Measurements from ENCODE around the gene MEGF11. TPM values are rescaled to one million over a fixed set of nuclear protein-coding genes. Genes with fewer than 3 reads are reported as not detected.
A peak's percentile ranks its signal among the peaks of the same experiment; 100 is the strongest.

MEGF11 gene
- total RNA-seq, 1 experiment from 2014 or later = 0.37 TPM

DNA sequence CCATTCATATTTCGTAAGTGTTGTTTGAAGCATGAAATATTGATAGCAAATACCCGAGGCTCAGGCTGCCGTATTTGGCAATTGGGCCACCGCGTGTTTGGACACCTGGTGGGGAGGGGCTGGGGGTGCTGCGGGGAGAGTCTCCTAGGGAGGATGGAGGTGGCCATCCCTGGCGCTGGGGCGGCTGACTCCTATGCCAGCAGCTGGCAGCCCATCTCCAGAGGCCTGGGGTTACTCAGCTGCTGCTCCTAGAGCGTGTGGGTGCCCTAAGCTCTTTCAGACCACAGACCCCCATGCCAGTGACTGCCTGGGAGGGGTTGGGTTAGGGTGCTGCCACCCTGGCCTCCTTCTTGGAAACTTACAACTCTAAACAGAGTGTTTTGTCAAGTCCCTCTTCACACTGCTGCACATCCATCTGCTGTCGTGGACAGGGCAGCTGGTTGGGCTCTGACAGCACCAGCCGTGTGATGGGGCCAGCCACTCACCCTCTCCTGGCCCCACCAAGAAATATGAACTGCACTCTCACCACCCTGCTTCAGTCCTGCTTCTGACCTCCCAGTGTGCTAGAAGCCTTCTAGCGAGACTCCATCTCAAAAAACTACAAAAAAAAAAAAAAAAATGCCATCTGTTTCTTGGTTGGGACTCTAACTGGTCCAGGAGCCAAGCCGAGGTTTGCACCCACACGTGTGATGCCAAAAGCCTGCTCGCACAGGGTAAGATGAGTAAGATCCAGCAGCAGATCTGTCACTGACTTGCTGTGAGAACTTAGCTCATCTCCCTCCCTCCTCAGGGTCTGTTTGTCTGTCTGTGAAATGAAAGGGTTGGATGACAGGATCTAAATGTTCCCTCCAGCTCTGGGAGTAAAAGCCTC, 156.2 kb downstream of the MEGF11 start:
- in situ Hi-C loops (cut with HindIII; ENCODE audit: low pct_unique_long_range_greater_than_20kb, low sequenced_read_pairs) = no loop called here
- no peak for DNase-seq (ENCODE audit: low read depth, low spot score)

DNA sequence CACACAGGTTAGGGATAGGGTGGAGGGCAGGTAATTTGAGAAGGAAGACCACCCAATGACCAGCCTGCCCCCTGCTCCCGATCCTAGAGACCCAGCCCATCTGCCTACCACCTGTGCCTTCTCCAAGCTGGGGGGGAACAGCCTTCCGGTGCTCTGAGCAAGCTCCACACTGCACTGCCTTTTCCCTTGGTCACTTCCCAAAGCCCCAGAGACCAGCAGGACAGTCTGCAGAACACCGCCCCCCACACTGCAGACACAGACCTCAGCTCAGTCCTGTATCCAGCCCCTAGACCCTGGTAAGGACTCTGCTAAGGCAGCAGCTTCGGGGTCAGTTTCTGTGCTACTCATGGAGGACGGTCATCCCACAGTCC, 156.9 kb downstream of the MEGF11 start:
- in situ Hi-C loops (cut with HindIII; ENCODE audit: low pct_unique_long_range_greater_than_20kb, low sequenced_read_pairs) = no loop called here
- no peak for DNase-seq (ENCODE audit: low read depth, low spot score)

DNA sequence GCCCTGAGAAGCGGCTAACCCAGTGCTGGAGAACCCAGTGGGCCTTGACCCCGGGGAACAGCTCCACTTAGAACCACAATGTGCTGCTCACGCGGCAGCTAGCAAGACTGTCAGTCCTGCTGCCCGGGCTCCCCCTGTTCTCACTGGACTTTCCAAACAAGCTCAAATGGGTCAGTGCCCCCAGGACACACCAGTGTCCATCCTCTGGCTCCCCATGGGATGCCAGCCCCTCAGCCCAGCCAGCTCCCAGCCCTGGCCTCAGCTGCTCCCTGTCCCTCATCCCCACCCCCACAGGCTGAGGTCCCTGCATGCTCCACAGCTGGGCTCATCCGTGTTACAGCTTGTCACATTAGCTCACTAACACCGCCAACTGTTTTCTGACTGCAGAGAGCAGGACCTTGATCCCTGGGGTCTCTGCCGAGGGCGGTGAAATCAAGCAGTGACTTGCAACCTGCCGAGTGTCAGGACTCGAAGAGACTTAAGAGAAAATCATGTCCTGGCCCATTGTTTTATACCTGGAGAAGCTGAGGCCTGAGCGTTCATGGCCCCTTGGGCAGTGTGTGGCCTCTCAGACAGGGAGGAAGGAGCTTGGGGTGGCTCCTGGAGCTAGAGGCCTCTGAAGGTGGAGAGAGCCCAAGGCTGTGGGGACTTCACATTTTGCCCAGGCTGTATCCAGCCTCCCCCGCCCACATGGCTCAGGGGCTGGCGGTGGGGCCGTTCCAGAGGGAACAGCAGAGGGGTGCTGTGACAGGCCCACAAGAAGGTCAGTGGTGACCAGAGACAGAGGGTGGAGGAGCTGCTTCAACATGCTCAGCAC, 157.5 kb downstream of the MEGF11 start:
- DNase-seq (ENCODE audit: low read depth, low spot score) = no peak
- in situ Hi-C loops (cut with HindIII; ENCODE audit: low pct_unique_long_range_greater_than_20kb, low sequenced_read_pairs) = no loop called here

DNA sequence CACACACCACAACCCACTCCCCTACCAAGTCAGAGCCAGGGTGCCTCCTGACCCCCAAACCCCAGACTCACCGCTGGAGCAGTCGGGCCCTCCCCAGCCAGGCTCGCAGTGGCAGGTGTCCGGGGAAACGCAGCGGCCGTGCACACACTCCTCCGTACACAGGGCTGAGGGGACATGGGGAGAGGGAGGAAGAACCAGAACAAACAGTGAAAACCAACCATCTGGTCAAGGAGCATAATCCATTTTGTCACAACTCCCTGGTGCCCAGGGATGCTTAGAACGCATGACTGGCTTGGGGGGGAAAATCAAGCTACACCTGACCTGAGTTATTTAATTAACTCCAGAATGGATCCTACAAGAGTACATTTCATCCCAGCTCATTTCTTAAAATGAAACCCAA, 159.2 kb downstream of the MEGF11 start:
- no peak for DNase-seq (ENCODE audit: low read depth, low spot score)
- in situ Hi-C loops (cut with HindIII; ENCODE audit: low pct_unique_long_range_greater_than_20kb, low sequenced_read_pairs) = no loop called here

DNA sequence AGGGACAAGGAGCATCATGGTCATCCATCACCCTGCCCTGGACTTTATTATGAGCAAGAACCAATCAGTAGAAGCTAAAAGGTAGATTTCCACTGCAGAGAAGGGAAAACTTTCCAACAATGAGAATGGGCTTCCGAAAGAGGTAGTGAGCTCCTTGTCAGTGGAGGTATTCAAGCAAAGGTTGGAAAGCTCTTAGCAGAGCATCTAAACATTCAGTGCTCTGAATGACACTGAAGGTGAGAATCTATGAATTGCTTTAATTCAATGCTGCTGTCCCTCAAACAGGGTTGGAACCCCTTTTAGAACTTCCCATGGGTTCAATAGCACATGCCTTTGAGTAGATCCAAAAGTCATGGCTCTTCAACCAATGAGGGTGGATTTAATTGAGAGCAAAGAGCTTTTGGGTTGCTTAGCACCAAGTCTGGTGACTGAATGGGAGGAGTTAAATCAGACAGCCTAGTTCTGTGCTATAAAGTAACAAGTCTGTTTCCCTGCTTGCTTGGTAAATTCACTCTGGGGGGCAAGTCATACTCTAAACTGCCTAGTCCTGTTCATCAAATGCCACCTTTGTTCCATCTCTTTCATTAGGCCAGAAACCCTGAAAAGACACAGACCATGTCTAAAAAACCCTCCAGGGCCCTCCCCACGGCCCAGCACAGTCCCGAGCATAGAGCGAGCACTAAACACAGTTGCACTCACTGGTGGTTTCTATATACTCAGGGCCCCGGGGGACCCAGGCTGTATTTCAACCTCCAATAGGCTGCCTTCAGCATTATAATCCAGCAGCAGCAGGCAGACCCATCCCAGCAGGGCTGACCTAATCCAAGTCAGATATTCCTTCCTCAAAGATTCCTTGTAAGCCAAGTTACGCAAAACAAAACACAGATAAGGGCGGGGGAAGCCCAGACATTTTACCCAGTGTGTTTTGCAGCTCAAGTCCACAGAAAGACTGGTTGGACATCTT, 161.2 kb downstream of the MEGF11 start:
- in situ Hi-C loops (cut with HindIII; ENCODE audit: low pct_unique_long_range_greater_than_20kb, low sequenced_read_pairs) = no loop called here
- DNase-seq (ENCODE audit: low read depth, low spot score) = peak; percentile 81

DNA sequence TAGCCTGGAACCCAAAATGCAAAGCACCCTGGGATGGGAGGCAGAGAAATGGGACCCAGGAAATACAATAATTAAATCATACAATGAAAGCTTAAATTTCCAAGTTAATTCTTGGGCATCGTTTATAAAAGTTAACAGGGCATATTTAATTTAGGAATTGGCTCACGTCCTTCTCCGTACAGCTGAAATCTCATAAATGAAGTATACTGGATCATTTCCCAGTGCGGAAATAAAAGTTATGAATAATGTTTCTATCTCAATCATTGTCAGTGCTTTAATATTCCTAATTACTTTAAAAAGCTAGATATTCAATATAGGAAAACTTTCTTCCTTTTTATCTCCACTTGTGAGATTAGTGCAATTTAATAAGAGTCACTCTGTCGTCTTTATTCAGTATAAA, 164.0 kb downstream of the MEGF11 start:
- DNase-seq (ENCODE audit: low read depth, low spot score) = no peak
- in situ Hi-C loops (cut with HindIII; ENCODE audit: low pct_unique_long_range_greater_than_20kb, low sequenced_read_pairs) = no loop called here

DNA sequence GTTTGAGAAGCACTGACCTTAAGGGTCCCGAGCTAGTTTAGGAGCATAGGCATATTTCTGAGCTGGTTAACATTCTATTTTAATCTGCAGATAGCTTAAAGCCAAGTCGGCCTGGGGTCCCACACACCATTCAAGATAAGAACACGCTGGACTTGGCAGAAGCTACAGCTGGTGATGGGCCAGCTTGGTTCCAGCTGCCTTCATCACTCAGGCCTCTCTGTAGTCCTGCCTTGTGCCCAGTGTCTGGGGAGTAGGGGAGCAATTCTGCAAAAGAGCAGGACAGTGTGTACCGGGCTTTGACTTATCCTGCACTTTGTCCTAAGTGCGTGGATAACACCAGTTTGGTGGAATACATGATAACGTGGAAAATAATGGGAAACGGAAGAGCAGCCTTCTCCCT, 164.5 kb downstream of the MEGF11 start:
- no peak for DNase-seq (ENCODE audit: low read depth, low spot score)
- in situ Hi-C loops (cut with HindIII; ENCODE audit: low pct_unique_long_range_greater_than_20kb, low sequenced_read_pairs) = no loop called here

DNA sequence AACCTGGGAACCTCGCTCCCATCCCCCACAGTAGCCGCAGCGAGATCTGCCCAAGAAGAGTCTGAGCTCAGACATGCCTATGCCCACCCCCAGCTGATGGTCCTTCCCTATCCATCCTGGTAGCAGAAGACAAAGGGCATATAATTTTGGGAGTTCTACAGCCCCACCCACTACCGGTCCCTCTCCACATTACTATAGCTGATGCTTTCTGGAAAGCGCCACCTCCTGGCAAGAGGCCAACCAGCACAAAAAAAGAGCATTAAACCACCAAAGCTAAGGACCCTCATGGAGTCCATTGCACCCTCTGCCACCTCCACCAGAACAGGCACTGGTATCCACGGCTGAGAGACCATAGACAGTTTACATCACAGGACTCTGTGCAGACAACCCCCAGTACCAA, 168.4 kb downstream of the MEGF11 start:
- in situ Hi-C loops (cut with HindIII; ENCODE audit: low pct_unique_long_range_greater_than_20kb, low sequenced_read_pairs) = no loop called here
- peak; percentile 64 for DNase-seq (ENCODE audit: low read depth, low spot score)

DNA sequence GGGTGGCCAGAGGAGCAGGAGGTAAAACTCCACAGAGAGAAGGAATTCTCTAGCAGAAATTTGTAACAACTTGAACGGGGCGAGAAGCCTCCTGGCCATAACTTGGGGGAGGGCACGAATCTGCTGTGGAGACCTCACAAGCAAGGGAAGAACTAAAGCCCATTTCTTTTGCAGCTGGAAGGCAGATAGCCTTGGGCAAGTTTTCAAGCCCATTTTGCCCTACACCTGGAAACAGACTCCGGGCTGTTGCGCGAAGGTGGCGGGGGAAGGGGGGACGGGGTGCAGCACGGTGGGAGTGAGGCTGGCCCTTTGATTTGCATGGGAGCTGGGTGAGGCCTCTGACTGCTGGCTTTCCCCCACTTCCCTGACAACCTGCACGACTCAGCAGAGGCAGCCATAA, 168.8 kb downstream of the MEGF11 start:
- no peak for DNase-seq (ENCODE audit: low read depth, low spot score)
- in situ Hi-C loops (cut with HindIII; ENCODE audit: low pct_unique_long_range_greater_than_20kb, low sequenced_read_pairs) = no loop called here

DNA sequence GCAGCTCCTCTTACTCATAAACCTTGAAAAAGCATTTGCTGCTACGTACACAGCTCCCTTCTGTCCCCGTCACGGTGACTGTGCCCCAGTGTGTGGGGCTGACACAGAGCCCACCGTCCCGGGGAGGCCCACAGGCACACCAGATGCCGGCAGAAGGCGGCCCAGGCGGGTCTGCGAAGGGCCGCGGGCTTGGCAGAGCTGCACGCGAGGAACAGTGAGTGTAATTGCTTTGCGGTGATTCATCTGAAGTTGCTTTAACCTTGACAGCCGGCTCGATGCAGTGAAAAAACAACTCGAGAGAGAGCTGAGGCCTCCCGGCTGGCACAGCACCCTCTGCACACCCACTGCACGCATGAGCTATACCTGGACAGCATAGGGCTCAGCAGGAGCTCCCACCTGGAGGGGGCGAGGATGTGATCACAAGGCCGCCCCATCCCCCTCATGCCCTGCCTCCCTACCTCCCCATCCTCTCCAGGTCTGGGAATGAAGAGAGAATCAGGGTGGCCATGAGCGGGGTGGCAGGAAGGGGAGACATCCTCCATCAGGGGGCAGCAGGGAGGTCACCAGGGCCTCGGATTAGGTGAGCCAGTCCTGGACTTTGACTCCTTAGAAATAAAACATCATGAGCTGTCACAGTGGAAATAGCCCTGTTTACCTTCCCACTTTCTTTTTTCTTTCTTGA, 172.7 kb downstream of the MEGF11 start:
- peak; percentile 13 for DNase-seq (ENCODE audit: low read depth, low spot score)
- in situ Hi-C loops (cut with HindIII; ENCODE audit: low pct_unique_long_range_greater_than_20kb, low sequenced_read_pairs) = no loop called here

DNA sequence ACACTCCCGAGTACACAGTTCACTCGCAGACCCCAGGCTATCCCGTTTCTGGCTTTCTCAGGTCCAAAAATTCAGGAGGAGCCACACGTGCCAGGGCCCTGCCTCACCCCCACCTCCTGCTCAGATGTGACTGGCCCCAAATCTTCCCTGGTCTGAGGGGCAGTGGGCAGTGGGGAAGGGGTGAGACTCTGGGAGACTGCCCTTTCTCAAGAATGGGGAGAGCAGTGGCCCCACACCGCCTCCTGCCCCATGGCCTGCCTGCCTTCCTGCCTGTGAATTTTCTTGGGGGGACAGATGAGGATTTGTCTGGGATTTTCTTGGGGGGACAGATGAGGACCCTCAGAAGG, 174.6 kb downstream of the MEGF11 start:
- no peak for DNase-seq (ENCODE audit: low read depth, low spot score)

DNA sequence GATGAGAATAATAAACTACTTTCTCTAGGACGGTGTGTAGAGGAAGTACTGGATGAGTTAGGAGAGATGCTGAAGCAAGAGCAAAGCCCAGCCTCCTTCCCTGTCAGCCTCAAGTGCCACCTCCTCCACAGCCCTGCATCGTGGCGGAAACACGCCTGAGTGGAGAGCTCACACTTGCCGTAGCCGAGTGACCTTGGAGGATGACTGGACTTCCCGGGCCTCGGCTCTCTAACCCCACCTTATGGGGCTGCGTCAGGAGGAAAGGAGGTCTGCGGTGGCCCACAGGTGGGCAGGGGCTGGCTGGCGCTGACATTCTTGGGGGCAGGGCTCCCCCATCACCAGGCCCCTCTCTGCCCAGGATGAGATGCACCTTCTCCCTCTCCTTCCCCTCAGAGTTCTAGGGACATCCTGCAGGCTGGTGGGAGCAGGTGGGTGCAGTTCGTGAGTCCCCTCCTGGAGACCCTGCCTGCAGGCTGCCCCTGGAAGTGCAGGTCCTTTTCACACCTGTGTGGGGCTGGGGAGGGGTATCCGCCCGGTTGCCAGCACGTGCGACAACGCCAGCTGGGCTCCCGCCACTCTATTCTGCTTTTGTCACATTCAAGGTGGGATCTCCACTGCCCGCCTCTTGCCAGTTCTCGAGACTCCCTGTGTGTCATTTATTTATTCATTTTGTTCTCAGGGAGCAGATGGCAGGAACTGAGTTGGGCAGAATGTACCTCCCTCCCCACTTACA, 175.2 kb downstream of the MEGF11 start:
- in situ Hi-C loops (cut with HindIII; ENCODE audit: low pct_unique_long_range_greater_than_20kb, low sequenced_read_pairs) = no loop called here
- DNase-seq (ENCODE audit: low read depth, low spot score) = no peak

More for the DNA sequence above, 174.6 kb downstream of the MEGF11 start:
- in situ Hi-C loops (cut with HindIII; ENCODE audit: low pct_unique_long_range_greater_than_20kb, low sequenced_read_pairs) = no loop called here

DNA sequence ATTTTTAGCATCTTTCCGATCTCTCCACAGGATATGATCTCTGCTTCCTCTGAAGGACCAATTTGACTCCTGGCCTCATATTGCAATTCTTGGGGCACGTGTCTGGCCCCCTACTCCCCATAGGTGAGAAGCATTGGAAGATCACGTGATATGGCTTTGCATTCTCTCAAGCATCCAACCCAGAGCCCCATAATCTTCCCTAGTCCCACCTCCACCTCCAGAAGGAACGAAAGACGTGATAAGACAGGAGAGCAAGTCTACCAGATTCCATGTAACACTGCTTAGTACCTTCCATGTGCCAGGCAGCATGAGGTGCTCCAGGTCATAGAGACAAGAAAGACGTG, 176.3 kb downstream of the MEGF11 start:
- DNase-seq (ENCODE audit: low read depth, low spot score) = no peak
- in situ Hi-C loops (cut with HindIII; ENCODE audit: low pct_unique_long_range_greater_than_20kb, low sequenced_read_pairs) = no loop called here

DNA sequence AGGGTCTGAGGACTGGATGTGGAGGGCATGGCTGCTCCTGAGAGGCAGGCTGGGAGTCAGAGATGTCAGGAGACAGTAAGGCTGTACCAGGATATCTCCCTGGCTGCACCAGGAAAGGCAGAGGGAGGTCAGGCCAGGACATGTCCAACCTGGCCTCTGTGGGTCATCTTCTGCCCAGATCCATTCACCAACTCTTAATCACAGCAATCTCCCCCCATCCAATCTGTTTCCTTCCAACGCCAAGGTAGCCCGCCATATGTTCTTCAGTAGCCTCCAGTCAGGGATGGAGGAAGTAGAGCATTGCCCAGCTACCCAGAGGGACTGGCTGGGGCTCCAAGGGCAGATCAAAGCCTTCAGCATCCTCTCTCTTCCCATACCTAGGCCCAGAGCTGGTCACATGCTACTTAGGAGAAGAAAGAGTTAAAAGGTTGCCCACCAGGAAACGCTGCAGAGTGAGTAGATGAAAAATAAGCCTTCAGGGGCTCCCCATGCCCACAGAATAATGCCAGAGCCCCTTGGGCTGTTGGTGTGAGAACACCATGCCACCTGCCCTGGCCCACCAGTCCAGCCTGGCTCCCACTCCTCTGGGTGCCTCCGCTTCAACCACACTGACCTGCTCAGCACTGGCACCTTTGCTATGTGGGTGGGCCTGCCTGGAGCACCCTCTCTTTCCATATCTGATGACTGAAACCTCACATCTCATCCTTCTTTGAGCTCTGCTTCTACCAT, 176.8 kb downstream of the MEGF11 start:
- in situ Hi-C loops (cut with HindIII; ENCODE audit: low pct_unique_long_range_greater_than_20kb, low sequenced_read_pairs) = no loop called here
- DNase-seq (ENCODE audit: low read depth, low spot score) = no peak

DNA sequence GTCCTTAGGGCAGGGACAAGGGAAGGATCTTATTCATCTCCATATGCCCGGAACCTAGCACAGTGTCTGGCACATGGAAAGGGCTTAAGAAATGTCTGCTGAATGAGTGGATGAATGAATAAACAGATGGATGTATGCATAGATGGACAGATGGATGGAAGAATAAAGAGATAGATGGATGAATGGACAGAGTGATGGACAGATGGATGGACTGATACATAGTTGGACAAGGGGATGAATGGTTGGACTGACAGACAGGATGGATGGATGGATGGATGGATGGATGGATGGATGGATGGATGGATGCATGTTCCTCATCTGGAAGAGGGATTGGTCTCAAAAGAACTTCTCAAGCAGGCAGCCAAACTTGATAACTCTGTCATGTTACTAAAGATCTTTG, 177.6 kb downstream of the MEGF11 start:
- DNase-seq (ENCODE audit: low read depth, low spot score) = no peak
- in situ Hi-C loops (cut with HindIII; ENCODE audit: low pct_unique_long_range_greater_than_20kb, low sequenced_read_pairs) = no loop called here

DNA sequence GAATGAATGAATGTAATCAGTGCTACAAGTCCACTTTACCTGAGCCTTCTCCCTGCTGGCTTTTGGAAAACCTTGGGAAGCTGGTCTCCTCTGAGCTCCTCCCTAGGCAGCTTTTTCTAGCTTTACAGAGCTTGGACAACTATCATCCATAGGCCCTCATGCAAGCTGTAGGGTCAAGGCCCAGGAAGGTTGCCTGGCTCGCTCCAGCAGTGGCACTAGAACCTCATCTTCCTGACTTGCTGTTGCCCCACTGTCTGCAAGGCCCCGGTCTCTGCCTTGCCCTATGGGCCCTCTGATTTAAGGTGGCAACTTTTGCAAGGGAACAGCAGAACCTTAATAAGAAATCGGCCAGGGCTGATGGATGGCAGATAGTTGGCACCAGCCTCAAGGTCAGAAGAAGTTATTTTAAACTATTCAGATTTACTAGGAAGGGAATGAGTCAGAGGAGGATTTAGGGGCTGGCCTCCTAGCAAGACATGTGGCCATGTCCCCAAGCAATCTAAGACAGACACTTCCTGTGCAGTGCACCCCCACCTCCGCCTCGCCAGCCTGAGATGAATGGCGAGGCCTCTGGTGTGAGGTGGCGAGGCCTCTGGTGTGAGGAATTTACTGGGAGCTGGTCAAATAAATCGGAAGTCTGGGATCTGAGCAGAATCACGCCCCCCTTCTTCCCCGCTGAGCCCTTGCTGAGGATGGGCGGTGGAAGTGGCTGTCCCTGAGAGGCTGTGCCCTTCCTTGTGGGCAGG, 180.8 kb downstream of the MEGF11 start:
- in situ Hi-C loops (cut with HindIII; ENCODE audit: low pct_unique_long_range_greater_than_20kb, low sequenced_read_pairs) = no loop called here
- DNase-seq (ENCODE audit: low read depth, low spot score) = peak; percentile 7

Measured in SK-MEL-5 (cell line).